ENCODE results near the gene KCMF1. TPM values are rescaled to one million over a fixed set of nuclear protein-coding genes. Genes with fewer than 3 reads are reported as not detected.

Gene KCMF1
- total and polyA plus RNA-seq, 2 donors (not counting 1 experiment from before 2014, with no cell fraction given) = 43.7 to 81.5 TPM

DNA sequence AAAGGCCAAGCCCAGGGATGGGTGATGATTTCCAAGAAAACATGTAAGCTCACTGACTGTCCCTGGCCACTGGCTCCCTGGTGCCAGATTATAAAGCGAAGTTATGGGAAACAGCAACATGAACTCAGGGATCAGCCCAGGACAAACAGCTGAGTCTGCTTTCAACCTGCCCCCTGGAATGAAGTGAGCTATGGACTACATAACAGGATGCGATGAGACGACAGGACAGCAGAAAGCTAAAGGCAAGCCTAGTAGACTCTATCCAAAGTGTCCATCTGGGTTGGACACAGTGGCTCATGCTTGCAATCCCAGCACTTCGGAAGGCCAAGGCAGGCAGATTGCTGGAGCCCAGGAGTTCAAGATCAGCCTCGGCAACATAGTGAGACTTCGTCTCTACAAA is 16.6 kb upstream of the KCMF1 start:
- no peak overlapping the region for H3K4me3 ChIP-seq (ENCODE audit: control extremely low read depth in 1 of 5, extremely low read depth in 1 of 5, insufficient read depth in 1 of 5, low read depth in 2 of 5, low read length in 4 of 5)
- H3K4me2 ChIP-seq (replicated peaks; ENCODE audit: low read depth, low read length, poor library complexity, severe bottlenecking) = no peak overlapping the region
- DNase-seq (no peak), ATAC-seq (ENCODE audit: low read depth) (no peak)
- no peaks in the 10 kb centered on the region for H3K36me3 ChIP-seq (replicated peaks in 1 of 2; ENCODE audit: control extremely low read depth in 1 of 2, control insufficient read depth in 1 of 2, extremely low read depth in 1 of 2, insufficient read depth in 2 of 2, low read length in 1 of 2)
- Mint-ChIP-seq H3K27me3 (no peaks in the 10 kb centered on the region), H3K9me3 (ENCODE audit: insufficient read depth) (no peaks in the 10 kb centered on the region), H3K4me3 (no peak overlapping the region), H3K27ac (no peak overlapping the region), H3K4me1 (peaks cover 12% of the 10 kb centered on the region)
- ChIA-PET CTCF (no interaction called here), POLR2A (interaction anchor here (1.0 kb wide), 1 partner anchor 48 kb away, joined by 3 read pairs; no protein-coding TSS in a partner anchor)
- peaks cover 0 to 3% of the 10 kb centered on the region in 2 donors for H3K4me1 ChIP-seq (ENCODE audit: control insufficient read depth in 2 of 2, insufficient read depth in 2 of 2, low read length in 2 of 2)
- 99% methylated on average over 6 of the region's 6 CpGs for WGBS (ENCODE audit: insufficient coverage)
- no peak overlapping the region for H2AFZ ChIP-seq (ENCODE audit: insufficient read depth, low read depth, low read length, poor library complexity, severe bottlenecking)
- no peak overlapping the region for H3K27ac ChIP-seq (ENCODE audit: low read length in 2 of 2)
- intact Hi-C loops (cut with micrococcal nuclease) = no loop called here
- TF ChIP-seq, protein P1, sequence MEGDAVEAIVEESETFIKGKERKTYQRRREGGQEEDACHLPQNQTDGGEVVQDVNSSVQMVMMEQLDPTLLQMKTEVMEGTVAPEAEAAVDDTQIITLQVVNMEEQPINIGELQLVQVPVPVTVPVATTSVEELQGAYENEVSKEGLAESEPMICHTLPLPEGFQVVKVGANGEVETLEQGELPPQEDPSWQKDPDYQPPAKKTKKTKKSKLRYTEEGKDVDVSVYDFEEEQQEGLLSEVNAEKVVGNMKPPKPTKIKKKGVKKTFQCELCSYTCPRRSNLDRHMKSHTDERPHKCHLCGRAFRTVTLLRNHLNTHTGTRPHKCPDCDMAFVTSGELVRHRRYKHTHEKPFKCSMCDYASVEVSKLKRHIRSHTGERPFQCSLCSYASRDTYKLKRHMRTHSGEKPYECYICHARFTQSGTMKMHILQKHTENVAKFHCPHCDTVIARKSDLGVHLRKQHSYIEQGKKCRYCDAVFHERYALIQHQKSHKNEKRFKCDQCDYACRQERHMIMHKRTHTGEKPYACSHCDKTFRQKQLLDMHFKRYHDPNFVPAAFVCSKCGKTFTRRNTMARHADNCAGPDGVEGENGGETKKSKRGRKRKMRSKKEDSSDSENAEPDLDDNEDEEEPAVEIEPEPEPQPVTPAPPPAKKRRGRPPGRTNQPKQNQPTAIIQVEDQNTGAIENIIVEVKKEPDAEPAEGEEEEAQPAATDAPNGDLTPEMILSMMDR (IDR thresholded peaks at IDR 0.05) = no peak
- TF ChIP-seq EZH2 (IDR thresholded peaks at IDR 0.05; ENCODE audit: borderline replicate concordance, insufficient read depth, low read depth, low read length, poor library complexity, severe bottlenecking) = no peak
- no peaks in the 10 kb centered on the region for H3K79me2 ChIP-seq (ENCODE audit: control insufficient read depth, insufficient read depth, low read length)
- no peak overlapping the region for H3K9ac ChIP-seq (ENCODE audit: low read length)
- H3K27me3 ChIP-seq (replicated peaks in 1 of 4; ENCODE audit: control extremely low read depth in 1 of 4, control insufficient read depth in 3 of 4, insufficient read depth in 4 of 4, low read length in 3 of 4) = no peaks in the 10 kb centered on the region
- H4K20me1 ChIP-seq (ENCODE audit: control insufficient read depth, insufficient read depth, low read length, poor library complexity, severe bottlenecking) = no peaks in the 10 kb centered on the region
- no peaks in the 10 kb centered on the region for H3K9me3 ChIP-seq (ENCODE audit: control extremely low read depth in 1 of 3, control insufficient read depth in 2 of 3, insufficient read depth in 1 of 3, low read length in 2 of 3)

DNA sequence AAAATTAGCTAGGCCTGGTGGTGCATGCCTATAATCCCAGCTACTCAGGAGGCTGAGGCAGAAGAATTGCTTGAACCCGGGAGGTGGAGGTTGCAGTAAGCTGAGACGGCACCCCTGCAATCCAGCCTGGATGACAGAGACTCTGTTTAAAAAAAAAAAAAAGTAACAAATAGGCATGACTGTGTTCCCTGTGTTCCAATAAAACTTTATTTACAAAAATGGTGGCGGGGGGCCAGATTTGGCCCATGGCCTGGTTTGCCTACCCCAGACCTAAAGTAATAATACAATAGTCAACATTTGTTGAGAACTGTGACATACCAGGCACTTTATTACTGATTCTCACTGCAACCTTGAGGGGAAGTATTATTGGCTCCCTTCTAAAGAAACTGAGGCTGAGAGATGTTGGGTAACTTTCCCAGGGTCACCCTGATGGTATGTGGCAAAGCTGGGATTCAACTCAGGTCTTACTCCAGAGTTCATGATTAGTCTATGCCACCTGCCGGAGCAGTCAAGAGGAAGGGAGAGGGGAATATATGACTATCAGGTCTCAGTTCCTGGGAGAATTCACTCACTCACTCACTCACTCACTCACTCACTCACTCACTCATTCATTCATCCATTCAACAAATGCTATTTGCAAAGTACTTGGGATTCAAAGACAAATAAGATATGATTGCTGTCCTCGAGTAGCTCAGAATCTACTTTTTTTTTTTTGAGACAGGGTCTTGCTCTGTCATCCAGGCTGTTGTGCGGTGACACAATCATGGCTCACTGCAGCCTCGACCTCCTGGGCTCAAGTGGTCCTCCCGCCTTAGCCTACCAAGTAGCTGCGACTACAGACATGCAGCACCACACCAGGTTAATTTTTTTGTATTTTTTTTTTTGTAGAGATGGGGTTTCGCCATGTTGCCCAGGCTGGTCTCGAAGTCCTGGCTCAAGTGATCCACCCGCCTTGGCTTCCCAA is 14.3 kb upstream of the KCMF1 start:
- H3K36me3 ChIP-seq (replicated peaks in 1 of 2; ENCODE audit: control extremely low read depth in 1 of 2, control insufficient read depth in 1 of 2, extremely low read depth in 1 of 2, insufficient read depth in 2 of 2, low read length in 1 of 2) = peaks cover under 1 to 4% of the 10 kb centered on the region in 2 experiments
- peaks cover 15 to 19% of the 10 kb centered on the region in 2 donors for H3K4me1 ChIP-seq (ENCODE audit: control insufficient read depth in 2 of 2, insufficient read depth in 2 of 2, low read length in 2 of 2)
- POLR2A ChIA-PET = interaction anchor here (0.6 kb wide), 1 partner anchor 639 kb away, joined by 3 read pairs; the partner anchor contains the start of gene RNF181
- ATAC-seq (ENCODE audit: low read depth) (no peak), DNase-seq (no peak)
- Mint-ChIP-seq H3K9me3 (ENCODE audit: insufficient read depth) (no peaks in the 10 kb centered on the region), H3K4me1 (peaks cover 28% of the 10 kb centered on the region), H3K27me3 (no peaks in the 10 kb centered on the region), H3K4me3 (no peak overlapping the region), H3K27ac (no peak overlapping the region)
- H4K20me1 ChIP-seq (ENCODE audit: control insufficient read depth, insufficient read depth, low read length, poor library complexity, severe bottlenecking) = no peaks in the 10 kb centered on the region
- intact Hi-C loops (cut with micrococcal nuclease) = no loop called here
- H2AFZ ChIP-seq (ENCODE audit: insufficient read depth, low read depth, low read length, poor library complexity, severe bottlenecking) = no peak overlapping the region
- no peaks in the 10 kb centered on the region for H3K27me3 ChIP-seq (replicated peaks in 1 of 4; ENCODE audit: control extremely low read depth in 1 of 4, control insufficient read depth in 3 of 4, insufficient read depth in 4 of 4, low read length in 3 of 4)
- CTCF ChIA-PET = interaction anchor here (0.6 to 2.5 kb wide), 5 partner anchors 10 to 61 kb away, joined by 3 to 9 read pairs (median 4); no protein-coding TSS in a partner anchor
- no peak overlapping the region for H3K4me2 ChIP-seq (replicated peaks; ENCODE audit: low read depth, low read length, poor library complexity, severe bottlenecking)
- H3K4me3 ChIP-seq (ENCODE audit: control extremely low read depth in 1 of 5, extremely low read depth in 1 of 5, insufficient read depth in 1 of 5, low read depth in 2 of 5, low read length in 4 of 5) = no peak overlapping the region
- WGBS (ENCODE audit: insufficient coverage) = 93% methylated on average over 6 of the region's 12 CpGs
- no peak overlapping the region for H3K27ac ChIP-seq (ENCODE audit: low read length in 2 of 2)
- TF ChIP-seq EZH2 (IDR thresholded peaks at IDR 0.05; ENCODE audit: borderline replicate concordance, insufficient read depth, low read depth, low read length, poor library complexity, severe bottlenecking) = no peak
- TF ChIP-seq, protein P1 (IDR thresholded peaks at IDR 0.05) = no peak
- no peak overlapping the region for H3K9ac ChIP-seq (ENCODE audit: low read length)
- H3K9me3 ChIP-seq (ENCODE audit: control extremely low read depth in 1 of 3, control insufficient read depth in 2 of 3, insufficient read depth in 1 of 3, low read length in 2 of 3) = no peaks in the 10 kb centered on the region
- peaks cover 18% of the 10 kb centered on the region for H3K79me2 ChIP-seq (ENCODE audit: control insufficient read depth, insufficient read depth, low read length)
